C4-2B (cell line): ENCODE data around the gene HSD11B1.

ENCODE experiments used
- ZFX ChIP-seq: fragments of 450-650 bp; IDR thresholded peaks from 2 replicates; pipeline ENCODE4 v1.6.1; 2017
- TF ChIP-seq, protein P1 (sequence below): fragments of 450-650 bp; conservative IDR thresholded peaks from 2 replicates; pipeline ENCODE4 v1.5.1; 2017; ENCODE audit warnings: mild to moderate bottlenecking

DNA sequence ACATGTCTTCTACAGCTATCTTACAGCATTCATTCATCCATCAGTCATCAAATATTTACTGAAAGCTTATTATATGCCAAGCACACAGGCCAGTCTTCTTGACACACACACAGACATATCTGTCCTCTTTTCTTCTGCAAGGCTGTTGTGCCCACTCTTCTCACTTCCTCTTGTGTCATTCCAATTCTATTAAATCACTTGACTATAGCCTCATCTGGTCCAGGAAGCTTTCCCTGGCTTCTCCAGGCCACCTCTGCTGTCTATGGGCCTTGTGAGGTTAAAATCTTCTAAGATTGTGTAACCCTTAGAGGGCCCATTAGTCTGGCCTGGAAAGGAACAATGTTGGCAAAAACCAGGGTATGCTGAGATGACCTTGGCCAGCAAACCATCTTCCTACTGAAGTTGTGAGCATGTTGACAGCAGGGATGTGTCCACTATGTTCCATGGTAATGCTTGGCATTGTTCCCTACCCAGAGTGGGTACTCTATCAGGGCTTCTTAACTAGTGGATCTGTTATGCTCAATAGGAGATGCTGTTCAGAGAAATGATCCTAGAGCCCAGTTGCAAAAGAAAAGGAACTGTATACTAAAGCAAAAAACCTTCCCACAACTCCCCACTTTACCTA lies 56.5 kb downstream of the HSD11B1 start:
- TF ChIP-seq, protein P1, sequence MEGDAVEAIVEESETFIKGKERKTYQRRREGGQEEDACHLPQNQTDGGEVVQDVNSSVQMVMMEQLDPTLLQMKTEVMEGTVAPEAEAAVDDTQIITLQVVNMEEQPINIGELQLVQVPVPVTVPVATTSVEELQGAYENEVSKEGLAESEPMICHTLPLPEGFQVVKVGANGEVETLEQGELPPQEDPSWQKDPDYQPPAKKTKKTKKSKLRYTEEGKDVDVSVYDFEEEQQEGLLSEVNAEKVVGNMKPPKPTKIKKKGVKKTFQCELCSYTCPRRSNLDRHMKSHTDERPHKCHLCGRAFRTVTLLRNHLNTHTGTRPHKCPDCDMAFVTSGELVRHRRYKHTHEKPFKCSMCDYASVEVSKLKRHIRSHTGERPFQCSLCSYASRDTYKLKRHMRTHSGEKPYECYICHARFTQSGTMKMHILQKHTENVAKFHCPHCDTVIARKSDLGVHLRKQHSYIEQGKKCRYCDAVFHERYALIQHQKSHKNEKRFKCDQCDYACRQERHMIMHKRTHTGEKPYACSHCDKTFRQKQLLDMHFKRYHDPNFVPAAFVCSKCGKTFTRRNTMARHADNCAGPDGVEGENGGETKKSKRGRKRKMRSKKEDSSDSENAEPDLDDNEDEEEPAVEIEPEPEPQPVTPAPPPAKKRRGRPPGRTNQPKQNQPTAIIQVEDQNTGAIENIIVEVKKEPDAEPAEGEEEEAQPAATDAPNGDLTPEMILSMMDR: no peak
- TF ChIP-seq ZFX: no peak
